Spleen (tissue), 11 donors: ENCODE results near the gene TUBB8. TPM values are rescaled to one million over a fixed set of nuclear protein-coding genes. Genes with fewer than 3 reads are reported as not detected.

Experiments
- DNase-seq: peaks from one replicate; pipeline ENCODE4 v3.0.0-alpha.2; 2020
- H3K27ac ChIP-seq, 8 donors: fragments of 200-600 bp; sonication (generic) in 7 of 8; 1 replicate in 4 of 8; 2 replicates in 4 of 8; pipeline versions ENCODE4 v1.5.0 to v1.8.0; 2016 to 2021; ENCODE audit warnings: inconsistent platforms in 4 of 8, mild to moderate bottlenecking in 4 of 8, moderate library complexity in 1 of 8
- H3K27me3 ChIP-seq, 7 donors: fragments of 200-600 bp; sonication (generic) in 6 of 7; replicated peaks in 1 of 7; 1 replicate in 4 of 7; 2 replicates in 3 of 7; pipeline versions ENCODE4 v1.5.0 to v1.8.0; 2016 to 2021; ENCODE audit warnings: inconsistent platforms in 3 of 7, mild to moderate bottlenecking in 1 of 7
- H3K36me3 ChIP-seq, 6 donors: fragments of 200-600 bp; sonication (generic) in 5 of 6; 1 replicate in 4 of 6; 2 replicates in 2 of 6; pipeline versions ENCODE4 v1.5.0 to v1.8.0; 2016 to 2021; ENCODE audit warnings: inconsistent platforms in 2 of 6
- H3K4me1 ChIP-seq, 6 donors: fragments of 200-600 bp; sonication (generic) in 5 of 6; 1 replicate in 3 of 6; 2 replicates in 3 of 6; pipeline versions ENCODE4 v1.5.0 to v1.8.0; 2016 to 2021; ENCODE audit warnings: inconsistent platforms in 3 of 6
- H3K4me3 ChIP-seq, 8 donors: fragments of 200-600 bp; sonication (generic) in 7 of 8; 1 replicate in 4 of 8; 2 replicates in 4 of 8; pipeline versions ENCODE4 v1.5.0 to v1.8.0; 2016 to 2021; ENCODE audit warnings: inconsistent platforms in 4 of 8, mild to moderate bottlenecking in 4 of 8, moderate library complexity in 2 of 8
- H3K9me3 ChIP-seq, 8 donors: fragments of 200-600 bp; sonication (generic) in 7 of 8; 1 replicate in 4 of 8; 2 replicates in 4 of 8; pipeline versions ENCODE4 v1.5.0 to v1.8.0; 2016 to 2021; ENCODE audit warnings: inconsistent platforms in 4 of 8
- CTCF ChIP-seq, 11 experiments: fragments of 200-600 bp in 7 of 11; fragments of 450-650 bp in 4 of 11; sonication (generic) in 4 of 11; IDR thresholded peaks in 8 of 11; conservative IDR thresholded peaks in 3 of 11; 1 replicate in 7 of 11; 2 replicates in 4 of 11; pipeline versions ENCODE4 v1.4.0 to v1.8.0; 2016 to 2021; ENCODE audit warnings: antibody characterized with exemption in 11 of 11, inconsistent platforms in 4 of 11, mild to moderate bottlenecking in 1 of 11
- POLR2A ChIP-seq, 3 donors: fragments of 450-650 bp; IDR thresholded peaks; one replicate each; pipeline ENCODE4 v1.5.1; 2017; ENCODE audit warnings: antibody characterized with exemption in 3 of 3, mild to moderate bottlenecking in 1 of 3
- POLR2AphosphoS5 ChIP-seq, 3 donors: sonication (generic); formaldehyde crosslinking; IDR thresholded peaks; one replicate each; pipeline ENCODE4 v1.5.1; 2017; ENCODE audit warnings: antibody characterized with exemption in 3 of 3
- WGBS, 5 donors: extraction: QIAGEN DNeasy Blood & Tissue Kit in 3 of 5; methylation state at CpG; one replicate each; pipeline versions ENCODE4 v1.1.5 to v1.1.7; 2013 to 2018; 5-methylcytosine and 5-hydroxymethylcytosine counted together
- intact Hi-C: fragments of 100-400 bp; cut with DNase I; formaldehyde crosslinking; loops from one replicate; pipeline ENCODE4 v1.15.0; 2023; ENCODE audit warnings: low total_unique reads
- polyA plus RNA-seq, 3 donors: library from polyadenylated mRNA; stranded (reverse); fragments of 200-250 nt; gene quantifications; one replicate each; pipeline ENCODE4 v1.2.1, GENCODE V29; 2013
- total RNA-seq, 7 donors: library from RNA; depleted of rRNA in 3 of 7; stranded (reverse); fragments of >200 nt in 3 of 7; fragmentation: NEBNext Ultra II Directional in 4 of 7; extraction: Animal tissue kit (Norgen Biotek cat#: 25700) in 4 of 7; gene quantifications; one replicate each; pipeline versions ENCODE4 v1.1.0 to v1.2.1, GENCODE V29; 2016 to 2021
- donor health status: healthy with polysubstance abuse.
- donor health status: DM: no; HTN: no; CAD: no; lungs with moderate emphysema.
- donor health status: DM: no; HTN: no; CAD: no.
- donor health status: Bipolar disorder and iron deficiency.
- donor health status: healthy.
- donor health status: DM: no; HTN: no; CAD: no.
- donor health status: DM: yes; HTN: yes; CAD: no.

Gene TUBB8
- total and polyA plus RNA-seq, 10 donors, result 0.03 to 1.7 (median 0.68) TPM; not detected in 6

GRCh38 chr10:89248-89647 is 40.2 kb upstream of the TUBB8 start:
- peaks cover 0 to 11% (median 0%) of the 10 kb centered on the region in 7 donors for H3K27me3 ChIP-seq
- no peaks in the 10 kb centered on the region for H3K36me3 ChIP-seq
- H3K27ac ChIP-seq, result no peak overlapping the region
- intact Hi-C loops, result no loop called here
- DNase-seq, result no peak
- 81 to 95% (median 85%) methylated on average over 2 of the region's 2 CpGs for WGBS, 5 donors
- H3K4me1 ChIP-seq, result no peaks in the 10 kb centered on the region
- peaks cover 0 to 4% (median 2%) of the 10 kb centered on the region in 8 donors for H3K9me3 ChIP-seq
- no peak for TF ChIP-seq POLR2AphosphoS5 (IDR thresholded peaks at IDR 0.05)
- TF ChIP-seq CTCF (IDR thresholded peaks at IDR 0.05 in 8 of 11, conservative IDR thresholded peaks at IDR 0.05 in 3 of 11), result no peak
- TF ChIP-seq POLR2A (IDR thresholded peaks at IDR 0.05), result no peak
- H3K4me3 ChIP-seq, result no peak overlapping the region

- Histone ChIP-seq H3K36me3 (no peaks in the 10 kb centered on the region), H3K4me3 (no peak overlapping the region), H3K27ac (no peak overlapping the region), H3K9me3 (no peaks in the 10 kb centered on the region), H3K4me1 (no peaks in the 10 kb centered on the region), H3K27me3 (peaks cover 0 to 11% (median 0%) of the 10 kb centered on the region in 7 donors)
- DNase-seq, result no peak
- intact Hi-C loops, result no loop called here
- TF ChIP-seq POLR2AphosphoS5 (IDR thresholded peaks at IDR 0.05) (no peak), POLR2A (IDR thresholded peaks at IDR 0.05) (no peak), CTCF (IDR thresholded peaks at IDR 0.05 in 8 of 11, conservative IDR thresholded peaks at IDR 0.05 in 3 of 11) (no peak)
- 41 to 61% (median 51%) methylated on average over 4 of the region's 4 CpGs for WGBS, 5 donors
Measured at GRCh38 chr10:88253-88652, 39.2 kb upstream of the TUBB8 start.

- Histone ChIP-seq H3K36me3 (no peaks in the 10 kb centered on the region), H3K4me3 (no peak overlapping the region), H3K4me1 (no peaks in the 10 kb centered on the region), H3K27me3 (peaks cover 0 to 18% (median 0%) of the 10 kb centered on the region in 7 donors), H3K27ac (no peak overlapping the region), H3K9me3 (no peaks in the 10 kb centered on the region)
- TF ChIP-seq POLR2AphosphoS5 (IDR thresholded peaks at IDR 0.05), result no peak
- TF ChIP-seq POLR2A (IDR thresholded peaks at IDR 0.05), result no peak
- TF ChIP-seq CTCF (IDR thresholded peaks at IDR 0.05 in 8 of 11, conservative IDR thresholded peaks at IDR 0.05 in 3 of 11), result no peak
- 56 to 68% (median 62%) methylated on average over 16 to 19 of the region's 19 CpGs for WGBS, 5 donors
- DNase-seq, result no peak
- intact Hi-C loops, result no loop called here
Measured at GRCh38 chr10:87177-88080, 38.3 kb upstream of the TUBB8 start.

GRCh38 chr10:86031-86430 is 36.9 kb upstream of the TUBB8 start:
- Histone ChIP-seq H3K4me1 (no peaks in the 10 kb centered on the region), H3K9me3 (no peaks in the 10 kb centered on the region), H3K36me3 (no peaks in the 10 kb centered on the region), H3K4me3 (no peak overlapping the region), H3K27me3 (peaks cover 0 to 30% (median 0%) of the 10 kb centered on the region in 7 donors), H3K27ac (no peak overlapping the region)
- intact Hi-C loops, result no loop called here
- TF ChIP-seq POLR2AphosphoS5 (IDR thresholded peaks at IDR 0.05), result no peak
- TF ChIP-seq CTCF (IDR thresholded peaks at IDR 0.05 in 8 of 11, conservative IDR thresholded peaks at IDR 0.05 in 3 of 11), result no peak
- no peak for TF ChIP-seq POLR2A (IDR thresholded peaks at IDR 0.05)
- no peak for DNase-seq
- 73 to 85% (median 84%) methylated on average over 6 to 10 of the region's 10 CpGs for WGBS, 5 donors
